SK-N-MC (cell line): ENCODE measurements around the gene RAP1GDS1.

Experiments used
- EZH2 ChIP-seq: fragments of 200-600 bp; sonication (generic); IDR thresholded peaks from one replicate; pipeline ENCODE4 v1.6.1; 2017; ENCODE audit warnings: antibody characterized with exemption
- FOXP2 ChIP-seq: optimal IDR thresholded peaks from 2 replicates; pipeline ENCODE3; 2011; ENCODE audit warnings: mild to moderate bottlenecking, moderate library complexity; ENCODE audit not compliant: insufficient read depth; ENCODE audit errors: extremely low read length, control extremely low read depth
- POLR2AphosphoS5 ChIP-seq: IDR thresholded peaks from 2 replicates; pipeline ENCODE4 v1.6.1; 2012; ENCODE audit warnings: mild to moderate bottlenecking, low read depth, low read length, borderline replicate concordance

- TF ChIP-seq POLR2AphosphoS5, result no peak
- no peak for TF ChIP-seq EZH2
- no peak for TF ChIP-seq FOXP2
Measured at GRCh38 chr4:98248934-98249333, 12.2 kb upstream of the RAP1GDS1 start.
